ENCODE data around the gene NPC1L1. TPM values are rescaled to one million over a fixed set of nuclear protein-coding genes. Genes with fewer than 3 reads are reported as not detected.

NPC1L1 gene
- total and polyA plus RNA-seq, 2 of the 4 experiments (the other 2 are of a cell fraction) = 0.07 TPM; not detected in 1

GRCh38 chr7:44521347-44522095 is 19.6 kb downstream of the NPC1L1 start:
- Histone ChIP-seq H3K9me1 (ENCODE audit: insufficient read depth, low read length) (no peaks in the 10 kb centered on the region), H3K14ac (replicated peaks; ENCODE audit: low read depth, low read length) (no peak overlapping the region), H3K4ac (ENCODE audit: low read depth, low read length) (no peak overlapping the region), H3K9ac (ENCODE audit: low read depth, low read length) (no peak overlapping the region), H3K79me1 (ENCODE audit: low read depth in 1 of 2, low read length in 2 of 2) (no peaks in the 10 kb centered on the region), H3K27ac (ENCODE audit: insufficient read depth, low read length) (no peak overlapping the region), H2AK9ac (replicated peaks; ENCODE audit: low read depth, low read length, poor library complexity) (no peak overlapping the region), H2AK5ac (ENCODE audit: low read depth, low read length) (no peak overlapping the region), H2AFZ (replicated peaks; ENCODE audit: low read length, poor library complexity) (peak overlapping the region; percentile 14), H4K5ac (ENCODE audit: low read depth, low read length) (no peak overlapping the region), H3K23ac (ENCODE audit: low read depth, low read length) (no peak overlapping the region), H3K56ac (ENCODE audit: extremely low read depth, insufficient read depth, low read length) (no peak overlapping the region), H2BK5ac (ENCODE audit: low read depth, low read length, poor library complexity, severe bottlenecking) (no peak overlapping the region), H4K91ac (ENCODE audit: insufficient read depth, low read depth, low read length) (no peak overlapping the region), H3K4me3 (ENCODE audit: insufficient read depth, low read depth, low read length) (no peak overlapping the region), H2BK120ac (ENCODE audit: low read depth, low read length) (no peak overlapping the region), H3K27me3 (ENCODE audit: control insufficient read depth, insufficient read depth, low read length) (peaks cover 36% of the 10 kb centered on the region), H3K9me3 (ENCODE audit: control insufficient read depth, insufficient read depth, low read length) (peaks cover 16% of the 10 kb centered on the region), H4K8ac (ENCODE audit: low read depth in 2 of 2, low read length in 2 of 2) (no peak overlapping the region), H3K18ac (ENCODE audit: low read depth, low read length) (no peak overlapping the region), H2BK15ac (ENCODE audit: low read depth, low read length) (no peak overlapping the region), H3K4me2 (ENCODE audit: low read depth, low read length) (no peak overlapping the region), H4K20me1 (ENCODE audit: insufficient read depth, low read length) (no peaks in the 10 kb centered on the region), H2BK20ac (ENCODE audit: low read depth, low read length) (no peak overlapping the region), H3K4me1 (ENCODE audit: control insufficient read depth, insufficient read depth, low read length) (no peaks in the 10 kb centered on the region), H3K36me3 (ENCODE audit: control insufficient read depth, insufficient read depth, low read length) (no peaks in the 10 kb centered on the region)
- CTCF ChIA-PET = no interaction called here
- no TSS peak for BruUV-seq (replicated peaks)
- WGBS, 2 experiments (ENCODE audit: extremely low coverage in 2 of 2, insufficient read length in 1 of 2) = 68% methylated on average over 8 of the region's 15 CpGs; no CpG with 5 or more reads in 1 of the 2 experiments
- ATAC-seq (ENCODE audit: low read depth) = no peak
- no peak for DNase-seq
- POLR2A ChIA-PET (ENCODE audit: unreplicated experiment) = no interaction called here
- in situ Hi-C loops (cut with MboI; ENCODE audit: low sequenced_read_pairs) = no loop called here
- dilution Hi-C loops (cut with HindIII; ENCODE audit: low sequenced_read_pairs, unreplicated experiment) = no loop called here
- TF ChIP-seq BHLHE40 (IDR thresholded peaks at IDR 0.05; ENCODE audit: low read depth, low read length) = no peak
- no peak for TF ChIP-seq CTCF (conservative IDR thresholded peaks at IDR 0.05; ENCODE audit: low read depth, low read length)
- TF ChIP-seq RCOR1 (IDR thresholded peaks at IDR 0.05; ENCODE audit: insufficient replicate concordance, low read length) = no peak
- no peak for TF ChIP-seq MAFK (IDR thresholded peaks at IDR 0.05; ENCODE audit: low read depth, low read length)
- TF ChIP-seq ELK1 (IDR thresholded peaks at IDR 0.05; ENCODE audit: borderline replicate concordance, low read depth, low read length) = no peak
- no peak for TF ChIP-seq USF2 (IDR thresholded peaks at IDR 0.05; ENCODE audit: low read depth, low read length)
- TF ChIP-seq FOS (IDR thresholded peaks at IDR 0.05; ENCODE audit: low read depth, low read length) = no peak
- no peak for TF ChIP-seq RAD21 (IDR thresholded peaks at IDR 0.05; ENCODE audit: low read length)
- no peak for TF ChIP-seq MAZ (IDR thresholded peaks at IDR 0.05; ENCODE audit: borderline replicate concordance, low read depth, low read length)
- no peak for TF ChIP-seq CHD1 (IDR thresholded peaks at IDR 0.05; ENCODE audit: low read depth, low read length)
- TF ChIP-seq RFX5 (IDR thresholded peaks at IDR 0.05; ENCODE audit: low read depth, low read length) = no peak
- no peak for TF ChIP-seq MXI1 (IDR thresholded peaks at IDR 0.05; ENCODE audit: borderline replicate concordance, low read depth, low read length)
- TF ChIP-seq CEBPB (IDR thresholded peaks at IDR 0.05; ENCODE audit: low read depth, low read length) = no peak
- TF ChIP-seq POLR2A (IDR thresholded peaks at IDR 0.05; ENCODE audit: low read depth, low read length) = no peak
- TF ChIP-seq SMC3 (IDR thresholded peaks at IDR 0.05; ENCODE audit: low read depth, low read length) = no peak
- no peak for TF ChIP-seq NFE2L2 (IDR thresholded peaks at IDR 0.05; ENCODE audit: low read depth, low read length)
- intact Hi-C loops (cut with micrococcal nuclease) = no loop called here
